ENCODE measurements around the gene AANAT.

The AANAT gene

DNA sequence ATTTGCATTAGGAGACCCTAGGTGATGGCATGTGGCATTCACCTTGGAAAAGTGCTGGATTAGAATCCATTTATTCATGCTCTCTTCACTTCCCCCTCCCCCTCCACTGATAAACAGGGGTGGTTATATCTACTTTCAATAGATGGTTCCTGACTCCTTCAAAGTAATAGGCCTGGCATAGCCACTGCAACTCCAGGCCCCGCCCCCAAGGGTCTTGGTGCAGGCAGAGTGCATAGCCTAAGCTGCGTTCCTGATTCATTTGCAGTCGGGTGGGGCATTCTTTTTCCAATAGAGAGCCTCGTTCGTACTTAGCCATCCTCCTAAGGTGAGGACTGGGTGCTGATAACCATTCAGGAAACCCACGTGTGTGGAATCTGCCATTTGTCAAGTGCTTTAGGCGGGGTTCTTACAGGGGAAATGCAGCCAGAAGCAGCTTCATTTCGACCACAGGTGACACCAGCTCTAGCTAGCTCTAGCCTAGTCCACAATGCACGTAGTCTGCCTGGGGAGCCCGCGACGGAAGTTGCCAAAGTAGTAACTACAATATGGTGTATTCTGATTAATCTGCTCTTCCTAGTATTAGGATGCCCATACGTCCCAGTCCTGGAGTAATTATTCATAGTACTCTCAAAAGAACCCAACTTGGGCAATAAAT lies 25.6 kb upstream of the AANAT start:
- DNase-seq (ENCODE audit: insufficient read length, low spot score): no peak
- FAIRE-seq: no peak

DNA sequence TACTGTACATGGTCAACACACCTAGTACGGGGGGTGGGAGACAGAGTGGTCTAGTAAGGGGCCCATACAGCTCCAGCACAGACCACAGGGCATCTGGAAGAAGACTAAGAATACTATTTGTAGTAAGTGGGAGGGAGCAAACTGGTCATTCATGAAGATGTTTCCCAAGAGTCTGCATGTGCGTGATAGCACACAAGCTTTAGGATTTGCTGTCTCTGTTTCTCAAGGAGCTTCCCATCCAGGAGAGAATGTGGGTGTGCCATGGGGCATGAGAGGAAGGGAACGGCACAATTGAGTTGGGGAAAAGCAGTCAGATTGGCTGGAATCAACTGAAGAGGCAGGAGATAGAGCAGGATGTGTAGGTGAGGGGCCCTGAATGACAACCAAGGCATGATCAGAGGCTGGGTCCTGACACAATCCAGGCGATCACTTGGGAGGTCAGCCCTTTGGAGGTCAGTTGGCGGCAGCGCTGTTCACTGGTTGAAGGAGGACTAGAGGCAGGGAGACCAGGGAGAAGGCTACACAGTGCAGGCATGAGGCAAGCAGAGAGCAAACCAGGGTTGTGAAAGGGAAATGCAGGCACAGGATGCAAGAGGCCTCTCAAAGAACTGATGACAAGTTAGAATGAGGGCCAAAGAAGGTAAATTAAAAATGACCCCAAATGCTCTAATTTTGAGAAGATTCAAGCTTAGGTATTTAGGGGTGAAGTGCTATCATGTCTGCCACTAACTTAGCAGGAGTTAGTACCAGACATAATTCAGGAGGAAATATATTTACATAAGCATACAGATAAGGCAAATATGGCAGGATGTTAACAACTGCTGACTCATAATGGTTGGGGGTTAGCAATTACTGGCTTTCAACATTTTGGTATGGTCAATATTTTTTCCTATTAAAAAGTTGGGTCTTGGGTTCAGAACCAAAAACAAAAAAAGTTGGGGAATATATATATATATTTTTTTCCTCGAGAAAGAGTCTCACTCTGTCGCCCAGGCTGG lies 24.8 kb upstream of the AANAT start:
- DNase-seq (ENCODE audit: insufficient read length, low spot score): no peak
- peak; percentile 45 for FAIRE-seq

DNA sequence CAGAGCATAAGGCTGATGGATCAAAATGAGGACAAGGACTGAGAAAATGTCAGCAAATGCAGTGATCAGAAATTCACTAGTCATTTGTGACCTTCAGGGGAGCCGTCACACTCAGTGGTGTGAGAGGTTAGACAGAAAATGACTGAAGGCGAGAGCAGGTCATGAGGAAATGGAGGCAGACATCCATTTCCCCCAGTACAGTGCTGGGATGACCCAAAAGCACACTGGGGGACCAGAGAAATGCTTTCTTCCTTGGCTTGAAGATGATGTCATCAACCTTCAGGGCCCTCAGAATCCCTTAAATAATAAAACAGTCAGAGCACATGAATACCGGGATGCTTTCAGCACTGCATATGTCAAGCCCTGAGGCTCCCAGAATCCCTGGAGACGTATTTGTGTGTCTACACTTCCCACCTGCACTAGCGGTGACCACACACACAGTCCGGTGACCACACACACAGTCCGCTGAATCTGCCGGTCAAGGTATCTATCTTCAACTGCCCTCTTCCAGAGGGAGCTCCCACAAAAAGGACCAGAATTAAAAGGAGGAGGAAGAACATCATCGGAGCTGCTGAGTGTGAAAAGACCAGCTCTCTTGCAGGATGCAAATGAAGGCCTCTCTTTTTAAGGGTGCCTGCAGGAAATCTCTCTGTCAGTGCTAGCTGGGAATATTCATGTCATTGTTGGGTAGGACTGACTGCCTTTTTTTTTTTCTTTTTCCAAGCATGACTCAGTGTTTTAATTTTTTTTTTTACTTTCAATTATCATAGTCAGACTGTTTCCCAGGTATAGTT lies 22.7 kb upstream of the AANAT start:
- DNase-seq (ENCODE audit: insufficient read length, low spot score) (no peak), FAIRE-seq (no peak)

DNA sequence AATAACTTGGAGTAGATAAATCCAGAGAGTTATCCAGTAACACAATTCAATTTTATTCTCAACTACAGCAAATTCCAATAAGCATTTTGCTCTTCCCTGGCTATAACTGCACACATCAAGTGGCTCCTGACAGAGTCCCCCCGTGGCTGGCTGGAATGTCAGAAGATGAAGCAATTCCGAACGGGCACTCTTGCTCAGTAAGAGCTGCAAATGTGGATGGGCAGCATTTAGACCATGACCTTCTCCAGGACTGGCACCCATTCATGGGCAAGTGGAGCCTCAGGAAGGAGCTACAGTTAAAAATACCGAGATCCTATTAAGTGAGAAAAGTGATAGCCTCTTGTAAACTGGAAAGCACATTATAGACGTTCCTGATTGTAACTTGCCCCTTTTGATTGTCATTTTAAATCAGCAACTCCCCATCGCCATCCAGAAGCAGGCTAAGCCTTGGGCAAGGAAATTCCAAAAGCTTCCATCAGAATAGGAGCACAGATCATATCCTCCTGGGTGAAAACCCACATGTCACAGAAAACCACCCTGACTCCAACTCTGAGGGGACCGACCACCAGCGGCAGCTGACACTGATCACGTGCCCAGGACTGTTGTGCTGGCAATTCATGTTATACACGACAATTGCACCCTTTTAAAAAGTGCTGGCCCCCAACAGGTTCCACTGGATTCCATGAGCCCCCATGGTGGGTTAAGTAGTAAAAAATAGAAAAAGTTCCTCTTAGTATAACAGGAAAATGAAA lies 21.5 kb upstream of the AANAT start:
- no peak for FAIRE-seq
- DNase-seq (ENCODE audit: insufficient read length, low spot score): no peak

DNA sequence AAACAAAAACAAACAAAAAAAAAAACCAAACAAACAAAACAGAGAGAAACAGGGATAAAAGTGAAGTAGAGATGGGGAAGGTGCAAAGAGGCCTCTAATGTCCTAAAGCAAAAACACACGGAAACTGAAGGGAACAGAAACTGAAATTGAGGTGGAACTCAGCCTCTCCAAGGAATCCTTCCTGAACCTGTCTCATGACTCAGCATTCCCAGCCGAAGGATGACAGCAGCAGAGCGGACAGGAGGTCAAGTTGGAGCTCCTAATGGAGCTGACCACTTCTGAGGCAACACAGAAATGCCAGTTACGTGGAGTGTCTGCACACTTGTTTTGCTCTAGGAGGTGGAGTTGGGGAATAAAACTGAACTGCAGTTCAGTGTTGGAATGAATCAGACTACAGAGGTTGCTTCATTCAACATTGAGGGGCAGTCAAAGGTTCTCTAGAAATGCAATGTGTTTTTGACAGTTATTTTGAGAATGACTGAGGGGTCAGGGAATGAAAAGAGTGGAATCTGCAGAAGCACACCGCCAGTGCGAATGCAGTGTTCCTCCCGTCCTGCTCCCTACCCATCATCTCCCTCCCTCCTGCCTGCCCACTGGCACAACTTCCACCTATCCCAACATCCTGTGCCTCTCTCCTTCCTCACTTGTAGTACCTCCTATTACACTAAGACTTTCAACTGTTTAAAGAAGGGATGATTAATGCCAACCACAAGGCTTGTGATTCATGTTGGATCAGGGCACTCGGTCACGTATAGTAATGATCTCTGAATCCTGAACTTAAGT lies 20.8 kb upstream of the AANAT start:
- no peak for DNase-seq (ENCODE audit: insufficient read length, low spot score)
- FAIRE-seq: no peak

DNA sequence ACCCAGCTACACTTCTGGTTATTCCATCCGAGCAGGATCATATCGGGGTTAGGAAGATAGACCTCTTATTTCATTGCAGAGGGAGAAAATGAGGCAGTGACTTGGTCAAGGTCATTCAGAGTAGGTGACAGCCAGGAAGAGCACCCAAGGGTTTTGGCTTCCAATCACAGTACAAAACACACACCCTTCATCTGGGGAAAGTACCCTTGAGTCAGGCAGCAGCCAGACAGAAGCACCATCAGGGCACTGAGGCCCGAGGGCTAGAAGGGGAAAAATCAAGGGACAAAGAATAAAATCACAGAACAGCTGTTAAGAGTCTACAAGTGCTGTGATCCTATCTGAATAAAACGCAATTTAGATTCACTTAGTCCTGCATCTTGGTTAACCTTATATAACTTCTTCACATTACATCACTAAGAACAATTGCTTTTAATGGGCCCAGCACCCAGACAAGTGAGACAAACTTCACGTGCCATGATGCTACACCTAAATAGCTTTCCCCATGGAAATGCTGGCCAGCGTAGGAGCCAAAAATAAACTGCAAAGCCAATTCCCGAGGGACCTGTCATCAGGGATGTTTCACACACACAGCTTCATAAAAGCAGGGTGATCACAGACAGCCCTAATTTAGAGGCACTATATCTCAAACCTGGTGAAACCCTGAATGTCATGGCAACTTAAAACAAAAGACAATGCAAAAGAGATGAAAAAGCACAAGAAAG lies 19.3 kb upstream of the AANAT start:
- FAIRE-seq (no peak), DNase-seq (ENCODE audit: insufficient read length, low spot score) (no peak)

DNA sequence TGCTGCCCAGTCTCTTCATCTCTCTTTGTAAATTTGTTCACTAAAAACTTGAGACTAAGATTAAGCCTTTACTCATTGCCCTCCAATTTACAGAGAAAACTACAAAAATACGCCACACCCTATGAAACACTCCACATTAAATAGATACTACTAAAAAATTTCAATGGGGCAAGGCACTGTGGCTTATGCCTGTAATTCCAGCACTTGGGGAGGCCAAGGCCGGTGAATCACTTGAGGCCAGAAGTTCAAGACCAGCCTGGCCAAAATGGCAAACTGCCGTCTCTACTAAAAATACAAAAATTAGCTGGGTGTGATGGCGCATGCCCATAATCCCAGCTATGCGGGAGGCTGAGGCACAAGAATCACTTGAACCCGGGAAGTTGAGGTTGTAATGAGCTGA lies 18.3 kb upstream of the AANAT start:
- DNase-seq (ENCODE audit: insufficient read length, low spot score) (no peak), FAIRE-seq (no peak)

DNA sequence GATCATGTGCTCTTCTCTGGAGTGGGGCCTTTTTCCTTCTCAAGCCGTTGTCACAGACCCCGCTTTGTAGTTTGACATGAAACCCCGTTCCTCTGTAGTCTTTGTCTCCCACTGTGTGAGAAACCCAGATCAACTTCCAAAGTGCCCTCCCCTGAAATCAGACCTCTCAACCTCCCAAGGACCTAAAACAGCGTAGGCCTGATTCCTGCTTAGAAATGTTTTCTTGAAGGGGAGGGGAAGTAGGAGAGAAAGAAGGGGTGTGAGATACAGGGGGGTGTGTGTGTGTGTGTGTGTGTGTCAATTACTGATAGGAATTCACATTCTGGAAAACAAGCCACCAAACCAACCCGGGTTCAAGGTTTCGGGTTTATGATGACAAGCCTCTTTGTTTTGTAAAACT lies 15.9 kb upstream of the AANAT start:
- FAIRE-seq (no peak), DNase-seq (ENCODE audit: insufficient read length, low spot score) (no peak)

DNA sequence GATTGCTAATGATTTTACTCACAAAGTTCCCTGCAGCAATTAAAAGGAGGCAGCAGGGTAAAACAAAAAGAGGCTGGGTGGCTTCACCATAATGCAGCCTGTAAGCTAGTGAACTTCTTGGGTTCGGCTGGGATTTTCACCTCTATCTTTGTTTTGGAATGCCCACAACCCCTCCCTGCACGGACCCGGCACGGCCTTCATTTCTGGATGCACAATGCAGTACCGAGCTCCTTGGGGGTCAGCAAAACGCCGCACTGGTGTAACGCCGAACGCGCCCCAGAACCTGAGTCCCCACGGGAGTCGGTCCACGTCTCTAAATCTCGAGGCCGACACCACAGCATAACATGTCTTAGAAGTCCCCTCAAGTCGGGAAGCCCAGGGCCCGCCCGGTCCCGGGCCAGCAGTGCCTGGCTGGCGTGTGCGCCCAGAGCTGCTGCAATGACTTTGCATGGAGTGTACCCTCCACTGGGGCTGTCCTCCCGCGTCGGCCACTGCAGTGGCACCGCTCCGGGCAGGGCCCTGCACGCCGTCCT lies 15.2 kb upstream of the AANAT start:
- FAIRE-seq: no peak
- DNase-seq (ENCODE audit: insufficient read length, low spot score): no peak

DNA sequence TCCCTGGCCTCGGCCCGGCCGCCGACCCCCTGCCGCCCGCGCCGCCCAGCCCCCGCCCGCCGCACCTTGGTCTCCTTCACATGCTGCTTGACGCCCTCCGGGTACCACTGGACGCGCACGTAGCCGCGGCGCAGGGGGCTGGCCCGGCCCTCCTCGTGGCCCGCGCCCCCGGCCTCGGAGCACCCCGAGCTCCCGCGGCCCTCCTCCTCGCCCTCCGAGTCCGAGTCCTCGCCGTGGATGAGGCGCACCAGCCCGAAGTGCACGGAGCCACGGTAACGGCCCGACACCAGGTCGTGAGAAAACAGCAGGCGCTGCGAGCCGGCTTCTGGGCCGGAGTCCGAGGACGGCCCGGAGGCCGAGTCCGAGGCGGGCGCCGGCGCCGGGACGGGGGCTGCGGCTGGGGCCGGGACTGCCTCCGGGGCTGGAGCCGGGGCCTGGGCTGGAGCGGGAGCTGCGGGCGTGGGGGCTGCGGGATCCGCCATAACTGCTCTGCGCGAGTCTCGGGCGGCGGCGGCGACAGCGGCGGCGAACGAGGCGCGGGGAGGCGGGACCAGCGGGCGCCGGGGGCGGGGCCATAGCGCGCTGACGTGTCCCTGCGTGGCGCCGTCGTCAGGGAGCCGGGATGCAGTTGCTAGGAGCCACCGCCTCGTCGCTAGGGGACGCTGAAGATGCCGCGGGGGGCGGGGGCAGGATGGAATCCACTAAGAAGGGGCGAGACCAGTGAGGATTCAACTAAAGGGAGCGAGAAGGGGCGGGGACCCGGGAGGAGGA lies 14.6 kb upstream of the AANAT start, which contains the start of gene UBE2O:
Gene UBE2O, minus strand, starts transcription at position 493 of the 771 bp plus-strand sequence. Its CDS starts 11 bp downstream, at position 482.
- DNase-seq (ENCODE audit: insufficient read length, low spot score): peak; percentile 96
- FAIRE-seq: peak; percentile 73

DNA sequence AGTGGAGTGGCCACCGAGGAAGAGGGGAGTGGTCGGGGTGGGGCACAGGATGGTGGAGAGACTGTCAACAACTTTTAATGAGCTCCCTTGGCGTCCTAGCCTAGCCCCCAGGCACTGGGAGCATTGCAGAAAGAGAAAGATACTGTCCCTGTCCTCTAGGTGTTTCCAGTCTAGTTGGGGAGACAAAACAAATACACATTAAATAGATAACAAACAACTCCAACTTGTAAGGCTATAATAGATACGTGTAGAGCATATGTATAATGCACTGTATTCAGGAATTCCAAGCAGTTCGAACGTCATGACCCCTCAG lies 14.0 kb upstream of the AANAT start:
- DNase-seq (ENCODE audit: insufficient read length, low spot score) (no peak), FAIRE-seq (no peak)

DNA sequence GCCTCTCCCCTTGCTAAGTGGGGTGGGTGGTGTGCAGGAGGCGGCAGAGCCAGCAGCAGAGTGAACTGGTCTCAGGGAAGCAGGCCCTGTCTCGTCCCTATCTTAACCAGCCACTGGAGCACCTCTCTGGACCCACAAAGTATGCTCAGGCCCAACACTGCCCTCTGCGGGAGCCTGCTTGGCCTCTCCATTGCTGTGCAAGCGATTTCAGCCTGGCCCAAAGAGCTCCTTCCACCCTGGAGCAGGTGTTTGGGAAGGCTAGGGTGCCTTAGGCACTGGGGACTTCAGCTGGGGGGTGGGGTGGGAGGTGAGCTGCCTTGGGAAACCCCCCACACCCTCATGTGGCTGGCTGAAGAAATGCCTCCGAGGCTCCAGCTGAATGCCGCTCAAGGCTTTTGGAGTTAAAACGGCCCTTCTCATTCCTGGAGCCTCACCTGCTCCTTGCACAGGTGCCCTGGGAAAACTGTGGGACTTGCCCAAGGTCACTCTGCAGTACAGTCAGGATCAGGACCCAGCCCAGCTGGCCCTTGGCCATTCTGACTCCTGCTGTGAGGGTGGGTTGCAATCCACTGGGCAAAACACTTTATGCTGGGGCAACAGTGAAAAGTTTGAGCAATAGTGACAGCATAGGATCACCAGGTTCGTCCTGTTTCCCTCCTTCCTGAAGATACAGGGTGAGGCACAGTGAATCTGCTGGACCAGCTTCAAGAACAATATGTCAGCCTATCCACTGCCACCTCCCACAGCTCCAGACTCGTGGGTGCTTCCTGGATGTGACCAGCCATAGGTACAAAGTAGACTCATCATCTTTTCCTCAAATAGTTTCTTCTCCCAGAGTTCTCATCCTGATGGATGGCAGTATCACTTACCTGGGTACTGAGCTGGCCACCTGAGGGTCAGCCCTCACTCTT lies 8.6 kb upstream of the AANAT start:
- DNase-seq (ENCODE audit: insufficient read length, low spot score): no peak
- no peak for FAIRE-seq

DNA sequence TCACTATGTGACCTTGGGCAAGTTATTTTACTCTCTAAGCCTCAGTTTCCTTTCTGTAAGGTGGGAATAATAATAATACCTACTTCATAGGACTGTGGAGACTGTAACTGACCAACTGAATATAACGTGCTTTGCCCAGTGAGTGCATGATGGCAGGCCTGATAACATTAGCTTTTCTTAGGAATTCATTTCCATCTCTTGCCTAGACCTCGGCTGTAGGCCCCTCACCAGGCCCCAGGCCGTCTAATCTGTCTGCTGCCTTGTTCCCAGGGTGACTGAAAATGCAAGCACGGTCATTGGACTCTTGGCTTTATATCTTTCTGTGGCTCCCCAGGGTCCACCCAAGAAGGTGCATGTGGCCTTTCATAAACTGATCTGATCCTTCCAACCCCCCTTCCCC lies 7.7 kb upstream of the AANAT start:
- FAIRE-seq (no peak), DNase-seq (ENCODE audit: insufficient read length, low spot score) (no peak)

DNA sequence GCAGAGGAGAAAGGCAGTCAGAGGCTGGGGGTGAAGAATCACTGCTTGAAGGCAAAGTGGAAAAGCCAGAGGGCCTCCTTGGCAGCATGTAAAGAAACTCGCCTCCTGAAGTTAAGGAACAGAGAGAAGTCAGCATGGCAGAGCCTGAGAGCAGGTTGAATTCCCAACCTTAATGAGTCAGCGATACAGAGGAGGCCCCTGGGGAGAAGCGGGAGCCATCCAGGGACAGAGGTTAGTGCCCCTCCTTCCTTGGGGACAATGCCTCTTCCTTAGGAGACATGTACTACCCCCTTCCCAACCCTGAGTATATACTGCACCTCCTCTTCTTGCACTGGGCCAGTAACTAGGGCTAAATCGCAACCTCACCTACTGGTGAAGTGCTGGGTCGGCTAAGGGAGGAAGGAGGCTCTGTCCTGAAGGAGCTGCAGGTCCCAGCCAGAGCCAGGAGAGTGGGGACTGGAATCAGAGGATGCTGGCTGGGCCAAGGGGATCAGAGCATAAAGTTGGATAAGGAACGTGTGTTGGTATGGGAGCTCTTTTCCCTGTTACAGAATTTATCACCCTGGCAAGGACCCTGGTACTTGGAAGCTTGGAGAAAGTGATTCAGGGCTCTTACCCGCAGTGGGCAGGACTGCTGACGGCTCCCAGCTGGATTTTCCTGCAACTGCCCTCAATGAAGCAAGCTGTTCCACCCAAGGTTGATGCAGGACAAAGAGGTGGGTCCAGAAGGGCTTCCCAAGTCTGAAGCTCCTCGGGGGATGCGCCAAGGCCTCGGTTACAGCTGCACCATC lies 5.4 kb upstream of the AANAT start:
- DNase-seq (ENCODE audit: insufficient read length, low spot score) (no peak), FAIRE-seq (no peak)

DNA sequence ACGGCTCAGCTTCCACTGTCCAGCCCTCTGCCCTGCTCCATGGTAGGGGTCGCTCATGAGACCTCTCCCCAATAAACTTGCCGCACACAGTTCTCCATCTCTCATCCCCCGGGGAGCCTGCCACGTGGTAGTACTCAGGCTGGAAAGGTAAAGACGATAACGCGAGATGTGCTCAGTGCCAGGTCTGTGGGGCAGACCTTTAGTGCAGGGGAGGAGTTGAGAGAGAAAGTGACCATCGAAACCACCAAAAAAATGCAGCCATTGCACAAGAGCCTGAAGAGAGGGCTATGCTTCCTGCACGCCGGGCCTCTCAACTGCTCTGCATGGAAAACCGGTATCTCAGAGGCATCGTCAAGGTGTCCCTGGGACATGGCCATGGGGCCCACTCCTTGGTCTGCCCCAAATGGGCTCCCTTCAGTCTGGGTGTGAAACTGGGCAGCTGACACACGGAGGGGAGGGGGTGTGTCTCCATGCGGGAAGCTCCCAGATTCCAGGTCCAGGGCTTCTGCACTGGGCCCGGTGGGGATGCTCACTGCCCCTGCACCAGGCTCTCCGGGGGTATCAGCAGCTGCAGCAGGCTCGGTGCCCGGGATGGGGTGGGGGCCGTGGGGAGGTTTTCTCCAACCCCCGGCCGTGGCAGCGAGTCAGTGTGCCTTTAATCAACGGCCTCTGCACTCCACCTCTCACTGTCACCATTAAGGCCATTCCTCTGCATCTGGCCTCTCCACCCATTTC lies 4.7 kb upstream of the AANAT start:
- DNase-seq (ENCODE audit: insufficient read length, low spot score) (no peak), FAIRE-seq (no peak)

DNA sequence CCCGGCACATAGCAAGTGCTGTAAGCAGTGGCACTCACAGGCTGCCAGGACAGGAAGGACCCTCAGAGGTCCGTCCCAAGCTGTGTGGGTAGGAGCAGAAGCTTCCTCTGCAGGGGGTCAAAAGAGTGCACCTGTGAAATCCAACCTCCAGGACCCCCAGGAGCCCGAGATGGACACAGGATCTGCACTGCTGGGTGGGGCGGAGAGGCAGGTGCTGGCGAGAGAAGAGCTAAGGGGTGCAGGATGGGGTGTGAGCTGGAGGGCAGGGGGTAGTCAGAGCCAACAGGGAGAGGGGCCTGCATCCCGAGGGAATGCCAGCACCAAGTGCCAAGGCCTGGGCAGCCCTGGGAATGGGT lies 650 bp upstream of the AANAT start:
- FAIRE-seq (no peak), DNase-seq (ENCODE audit: insufficient read length, low spot score) (no peak)
